HG02852 (cell line): Measurements from ENCODE around the gene KCND3.

ENCODE experiments used
- ATAC-seq: cut with Tn5 transposase; IDR thresholded peaks from one replicate; pipeline ENCODE4 v1.9.1; 2021; ENCODE audit warnings: mild to moderate bottlenecking, moderate library complexity; ENCODE audit not compliant: unreplicated experiment

The KCND3 gene

GRCh38 chr1:111851552-111851951 lies 137.9 kb downstream of the KCND3 start:
- ATAC-seq = no peak

DNA sequence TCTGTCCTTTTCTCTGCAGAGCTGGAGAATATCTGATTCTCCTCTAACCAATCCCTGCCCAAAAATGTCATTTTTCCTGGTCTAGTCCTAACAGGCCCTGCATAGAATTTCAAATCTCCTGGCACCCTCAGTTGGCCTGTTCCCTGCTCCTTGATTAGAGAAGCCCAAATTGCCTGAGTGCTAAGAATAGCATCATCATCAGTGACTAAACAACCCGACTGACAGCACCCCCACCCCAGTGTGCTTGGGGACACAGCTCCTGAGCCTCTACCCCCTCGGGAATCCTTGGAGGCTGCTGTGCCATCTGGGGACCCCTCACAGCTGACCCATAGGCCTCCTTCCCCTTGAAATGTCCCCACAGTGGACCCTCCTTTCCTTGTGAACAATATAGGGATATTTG lies 139.4 kb downstream of the KCND3 start:
- no peak for ATAC-seq

GRCh38 chr1:111848852-111849545 lies 140.5 kb downstream of the KCND3 start:
- ATAC-seq = no peak

DNA sequence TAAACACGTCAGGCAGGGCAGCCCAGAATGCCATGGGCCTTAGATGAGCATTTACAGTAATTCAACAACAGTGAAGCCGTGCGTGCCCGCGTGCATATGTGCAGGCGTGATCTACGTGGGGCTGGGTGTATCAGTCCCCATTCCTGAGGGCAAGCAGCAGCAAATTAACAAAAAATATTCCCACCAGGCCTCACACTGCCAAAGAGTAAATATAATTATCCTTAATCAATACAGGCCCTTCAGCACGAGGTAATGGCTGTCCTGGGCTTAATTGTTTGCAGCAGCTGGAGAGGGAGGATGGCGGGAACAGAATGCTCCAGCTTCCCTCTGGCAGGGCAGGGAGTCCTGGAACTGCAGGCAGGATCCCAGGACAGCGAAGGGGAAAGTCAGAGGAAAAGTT lies 142.0 kb downstream of the KCND3 start:
- ATAC-seq = no peak

GRCh38 chr1:111846842-111847241 lies 142.6 kb downstream of the KCND3 start:
- no peak for ATAC-seq

DNA sequence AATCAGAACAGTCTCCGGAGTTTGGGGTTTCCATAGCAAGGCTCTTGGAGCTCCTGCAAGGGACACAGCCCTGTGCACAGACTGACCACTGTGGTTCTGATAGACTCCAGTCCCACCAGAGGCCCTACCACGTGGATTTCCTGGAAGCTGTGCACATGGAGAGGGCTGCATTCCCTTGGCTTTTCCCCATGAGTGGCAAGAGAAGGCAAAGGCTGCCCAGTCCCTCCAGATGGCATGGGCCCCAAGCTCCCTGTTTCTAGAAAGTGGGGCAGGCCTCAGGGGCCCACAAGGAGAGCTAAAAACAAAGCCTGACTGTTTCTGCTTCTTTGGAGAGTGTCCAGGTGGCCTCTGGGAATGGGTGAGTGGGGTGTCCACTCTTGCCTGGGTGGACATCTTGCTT lies 146.3 kb downstream of the KCND3 start:
- ATAC-seq = no peak

DNA sequence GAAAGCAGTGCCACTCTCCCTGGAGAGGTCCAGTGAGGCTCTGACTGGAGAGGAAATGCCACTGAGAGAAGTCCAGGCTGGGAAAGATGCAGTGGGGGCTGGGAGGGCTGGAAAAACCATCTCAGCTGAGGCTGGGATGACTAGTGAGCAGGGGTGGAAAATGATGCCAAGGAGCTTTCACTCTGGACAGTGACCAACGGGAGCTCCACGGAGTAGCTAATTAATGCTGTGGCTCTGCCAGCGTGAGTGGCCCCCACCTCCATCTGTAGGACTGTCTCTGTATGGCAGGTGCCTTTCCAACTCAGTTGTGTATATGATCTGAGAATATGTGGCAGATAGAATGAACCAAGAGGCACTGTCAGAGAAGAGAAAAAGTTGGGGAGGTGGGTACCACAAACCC lies 147.1 kb downstream of the KCND3 start:
- no peak for ATAC-seq

GRCh38 chr1:111841746-111842145 lies 147.7 kb downstream of the KCND3 start:
- ATAC-seq = no peak

DNA sequence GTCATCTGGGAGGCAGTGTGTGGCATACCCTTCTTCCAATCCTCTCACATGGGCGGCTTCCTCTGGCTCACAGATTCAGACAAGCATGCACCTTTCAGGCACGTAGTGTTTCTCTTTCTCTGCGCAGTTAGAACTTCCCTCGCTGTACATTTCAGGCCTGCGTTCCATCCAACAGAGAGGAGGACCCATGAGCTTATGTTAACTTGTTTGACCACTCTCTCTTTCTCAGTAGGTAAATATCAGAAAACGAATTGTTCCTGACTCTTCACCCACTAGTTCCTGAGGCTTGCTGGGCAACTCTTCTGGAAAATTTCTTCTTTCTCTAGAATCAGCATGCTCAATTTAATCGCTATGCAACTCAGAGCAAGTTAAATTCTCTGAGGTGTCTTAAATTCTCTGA lies 148.3 kb downstream of the KCND3 start:
- no peak for ATAC-seq

GRCh38 chr1:111837393-111837792 lies 152.1 kb downstream of the KCND3 start:
- no peak for ATAC-seq

DNA sequence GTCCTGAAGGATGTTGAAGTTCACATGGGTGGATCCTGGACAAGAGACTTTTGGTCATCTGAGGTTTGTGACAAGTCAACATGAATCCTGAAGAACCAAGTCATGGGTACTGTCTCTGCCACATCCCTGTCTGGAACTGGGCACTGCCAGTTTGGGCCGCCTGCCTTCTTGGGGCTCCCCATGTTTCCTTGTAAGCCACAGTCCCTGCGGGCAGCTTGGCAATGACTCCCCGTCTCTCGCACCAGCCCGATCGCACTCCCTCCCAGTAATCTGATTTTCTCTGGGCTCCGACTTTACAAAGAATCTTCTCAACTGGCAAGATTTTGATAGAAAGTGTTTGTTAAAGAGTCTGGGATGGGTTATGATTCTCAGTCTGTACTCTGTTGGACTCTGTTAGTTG lies 153.4 kb downstream of the KCND3 start:
- ATAC-seq = no peak

DNA sequence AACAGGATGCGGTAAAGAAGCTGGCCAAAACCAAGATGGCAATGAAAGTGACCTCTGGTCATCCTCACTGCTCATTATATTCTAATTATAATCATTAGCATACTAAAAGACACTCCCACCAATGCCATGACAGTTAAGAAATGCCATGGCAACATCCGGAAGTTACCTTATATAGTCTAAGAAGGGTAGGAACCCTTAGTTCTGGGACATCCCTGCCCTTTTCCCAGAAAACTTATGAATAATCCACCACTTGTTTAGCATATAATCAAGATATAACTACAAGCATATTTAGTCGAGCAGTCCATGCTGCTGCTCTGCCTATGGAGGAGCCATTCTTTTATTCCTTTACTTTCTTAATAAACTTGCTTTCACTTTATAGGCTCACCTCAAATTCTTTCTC lies 154.0 kb downstream of the KCND3 start:
- ATAC-seq = no peak

- no peak for ATAC-seq
These were observed 154.5 kb downstream of the KCND3 start for GRCh38 chr1:111834956-111835355.

- no peak for ATAC-seq
These were observed 156.1 kb downstream of the KCND3 start for GRCh38 chr1:111833334-111833733.

GRCh38 chr1:111832521-111833155 lies 156.8 kb downstream of the KCND3 start:
- ATAC-seq = no peak

GRCh38 chr1:111831153-111831552 lies 158.3 kb downstream of the KCND3 start:
- ATAC-seq = no peak

GRCh38 chr1:111827946-111828345 lies 161.5 kb downstream of the KCND3 start:
- no peak for ATAC-seq

DNA sequence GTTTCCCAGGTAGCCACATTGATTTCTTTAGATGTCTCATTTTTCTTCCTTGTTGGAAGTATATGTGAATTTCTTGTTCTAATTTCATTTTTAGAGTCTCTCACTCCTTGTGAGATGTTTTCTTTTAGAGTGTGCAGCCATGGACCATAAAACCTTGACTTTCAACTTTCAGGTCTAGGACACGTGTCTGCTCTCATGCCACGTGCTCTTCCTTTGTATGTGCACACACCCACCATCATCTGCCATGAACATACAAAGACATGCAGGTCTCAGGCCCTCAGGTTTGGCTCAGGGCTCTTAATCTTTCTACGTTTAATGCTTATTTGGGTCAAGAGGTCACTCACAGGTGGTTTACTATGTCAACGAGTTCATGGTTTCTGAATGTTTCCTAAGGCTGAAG lies 163.2 kb downstream of the KCND3 start:
- ATAC-seq = no peak

DNA sequence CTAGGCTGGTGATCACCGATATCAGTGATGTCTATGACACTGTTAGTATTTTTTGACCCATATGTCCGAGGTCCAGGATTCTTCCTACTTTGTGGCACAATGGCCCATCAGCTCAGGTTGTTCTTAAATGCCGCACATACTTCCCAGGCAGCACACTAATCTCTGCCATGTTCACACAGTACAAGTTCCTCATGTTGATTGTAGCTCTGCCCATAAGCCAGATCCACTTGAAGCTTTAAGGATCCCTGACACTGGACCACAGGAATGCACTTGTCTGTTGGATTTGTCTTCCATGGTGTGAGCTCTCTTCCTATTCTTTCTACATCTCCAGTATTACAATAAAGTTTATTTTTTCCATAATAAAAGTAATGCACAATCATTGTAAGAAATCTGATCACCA lies 164.3 kb downstream of the KCND3 start:
- no peak for ATAC-seq

DNA sequence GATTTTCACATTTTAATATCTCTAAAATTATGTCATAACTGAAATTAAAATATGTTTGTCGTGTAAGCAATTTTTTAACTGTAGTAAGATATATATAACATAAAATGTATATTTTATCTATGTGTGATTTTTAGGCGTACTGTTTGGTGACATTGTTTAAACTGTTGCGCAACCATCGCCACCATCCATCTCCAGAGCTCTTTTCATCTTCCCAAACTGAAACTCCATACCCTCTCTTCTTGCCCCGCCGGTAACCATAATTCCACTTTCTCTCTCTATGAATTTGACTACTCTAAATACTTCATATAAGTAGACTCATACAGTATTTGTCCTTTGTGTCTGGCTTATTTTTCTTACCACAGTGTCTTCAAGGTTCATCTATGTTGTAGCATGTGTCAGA lies 167.3 kb downstream of the KCND3 start:
- ATAC-seq = no peak

DNA sequence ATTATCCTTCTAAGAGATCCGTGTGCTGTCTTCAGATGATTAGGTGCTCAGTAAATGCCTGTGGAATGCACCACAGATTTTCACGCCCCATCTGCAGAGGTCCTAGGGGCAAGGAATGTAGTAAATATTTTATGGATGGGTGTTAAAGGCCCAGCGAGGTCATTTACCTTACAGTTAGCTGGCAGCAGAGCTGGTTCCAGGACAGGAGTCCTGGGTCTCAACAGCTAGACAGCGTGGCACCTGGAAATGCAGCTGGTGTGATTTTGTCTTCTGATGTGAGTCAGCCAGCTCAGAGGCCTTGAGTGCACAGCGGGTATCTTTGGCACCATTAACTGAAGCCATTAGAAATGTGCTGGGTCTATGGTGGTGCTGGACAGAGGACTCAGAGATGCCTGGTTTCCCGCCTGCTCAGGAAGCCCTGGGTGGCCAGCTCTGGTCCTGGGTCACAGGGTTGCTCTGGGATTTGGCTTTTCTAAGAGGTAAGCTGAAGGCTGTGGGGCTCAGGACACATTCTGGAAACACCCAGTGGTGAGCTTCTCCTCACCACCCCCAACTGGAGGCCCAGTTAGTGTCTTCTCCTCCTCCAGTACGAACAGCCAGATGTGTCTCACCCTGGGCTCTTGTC lies 168.2 kb downstream of the KCND3 start:
- no peak for ATAC-seq

- ATAC-seq = no peak
These were observed 169.8 kb downstream of the KCND3 start for GRCh38 chr1:111819566-111820263.
